Measurements from ENCODE around the gene ATP10A.
"Not testable (repeated sequence)": the region's sequence is repeated elsewhere in the genome, so short reads cannot be mapped to it uniquely, and the experiment has no call there.

Gene ATP10A

DNA sequence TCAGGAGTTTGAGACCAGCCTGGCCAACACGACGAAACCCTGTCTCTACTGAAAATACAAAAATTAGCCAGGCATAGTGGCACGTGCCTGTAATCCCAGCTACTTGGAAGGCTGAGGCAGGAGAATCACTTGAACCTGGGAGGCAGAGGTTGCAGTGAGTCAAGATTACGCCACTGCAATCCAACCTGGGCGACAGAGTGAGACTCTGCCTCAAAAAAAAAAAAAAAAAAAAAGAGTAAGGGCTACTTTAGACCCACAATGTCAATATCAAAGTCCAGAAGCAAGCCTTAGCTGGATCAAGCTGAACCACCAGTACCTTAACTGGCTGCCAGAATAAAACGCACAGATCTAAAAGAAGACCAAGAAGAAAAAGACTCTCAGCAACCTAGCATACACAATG is 17.8 kb upstream of the ATP10A start:
- not testable (repeated sequence) for DNase-seq

DNA sequence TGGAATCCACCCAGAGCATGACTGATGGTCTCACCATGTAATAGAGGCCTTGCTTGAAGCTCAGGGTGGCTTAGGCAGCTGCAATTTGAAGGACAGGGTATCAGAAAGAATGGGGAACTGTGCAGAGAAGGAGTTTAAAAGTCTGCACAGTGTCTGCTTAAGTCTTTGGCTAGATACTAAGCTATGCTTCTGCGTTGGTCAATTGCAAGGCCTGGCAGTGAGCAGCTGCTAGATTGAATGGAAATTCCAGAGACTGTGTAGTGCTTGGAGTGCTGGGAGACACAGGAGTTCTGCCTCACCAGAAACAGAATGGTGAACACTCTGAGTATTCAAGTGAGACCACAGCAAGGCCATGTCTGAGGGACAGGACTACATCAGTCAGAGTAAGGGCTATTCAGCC is 17.3 kb upstream of the ATP10A start:
- DNase-seq: no peak

DNA sequence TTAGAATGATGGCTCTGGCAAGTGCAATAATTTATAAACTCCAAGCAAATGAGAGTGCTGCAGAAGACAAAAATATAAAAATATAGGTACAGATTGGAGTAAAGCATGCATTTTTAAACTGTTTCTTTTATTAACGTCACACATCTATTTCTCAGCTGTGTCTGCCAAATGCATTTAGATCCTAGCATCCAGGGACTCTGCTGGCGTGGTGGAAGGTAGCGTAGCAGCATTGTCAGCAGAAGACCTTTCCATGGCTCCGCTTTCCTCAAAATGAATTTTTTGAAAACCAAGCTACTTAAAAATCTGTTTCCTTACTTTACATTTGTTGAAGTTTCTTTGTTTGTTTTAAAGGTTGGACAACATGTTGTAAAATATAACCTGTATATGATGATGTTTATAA is 16.3 kb upstream of the ATP10A start:
- no peak for DNase-seq

DNA sequence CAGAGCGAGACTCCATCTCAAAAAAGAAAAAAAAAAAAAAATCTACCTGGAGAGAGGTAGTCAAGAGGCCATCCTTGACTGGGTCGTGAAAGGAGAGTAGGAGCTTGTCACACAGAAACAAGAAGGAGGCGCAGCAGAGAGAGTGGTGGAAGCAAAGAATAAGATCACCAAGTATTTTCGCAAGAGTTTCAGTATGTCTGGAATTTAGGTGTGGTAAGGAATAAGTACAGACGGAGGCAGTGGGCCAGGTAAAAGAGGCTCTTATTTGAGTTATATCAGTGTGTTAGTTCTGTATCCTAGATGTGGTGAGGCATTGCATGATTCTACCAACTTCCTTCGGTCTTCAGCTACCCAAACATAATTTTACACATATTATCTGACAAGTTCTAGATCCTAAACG is 14.6 kb upstream of the ATP10A start:
- DNase-seq: no peak

DNA sequence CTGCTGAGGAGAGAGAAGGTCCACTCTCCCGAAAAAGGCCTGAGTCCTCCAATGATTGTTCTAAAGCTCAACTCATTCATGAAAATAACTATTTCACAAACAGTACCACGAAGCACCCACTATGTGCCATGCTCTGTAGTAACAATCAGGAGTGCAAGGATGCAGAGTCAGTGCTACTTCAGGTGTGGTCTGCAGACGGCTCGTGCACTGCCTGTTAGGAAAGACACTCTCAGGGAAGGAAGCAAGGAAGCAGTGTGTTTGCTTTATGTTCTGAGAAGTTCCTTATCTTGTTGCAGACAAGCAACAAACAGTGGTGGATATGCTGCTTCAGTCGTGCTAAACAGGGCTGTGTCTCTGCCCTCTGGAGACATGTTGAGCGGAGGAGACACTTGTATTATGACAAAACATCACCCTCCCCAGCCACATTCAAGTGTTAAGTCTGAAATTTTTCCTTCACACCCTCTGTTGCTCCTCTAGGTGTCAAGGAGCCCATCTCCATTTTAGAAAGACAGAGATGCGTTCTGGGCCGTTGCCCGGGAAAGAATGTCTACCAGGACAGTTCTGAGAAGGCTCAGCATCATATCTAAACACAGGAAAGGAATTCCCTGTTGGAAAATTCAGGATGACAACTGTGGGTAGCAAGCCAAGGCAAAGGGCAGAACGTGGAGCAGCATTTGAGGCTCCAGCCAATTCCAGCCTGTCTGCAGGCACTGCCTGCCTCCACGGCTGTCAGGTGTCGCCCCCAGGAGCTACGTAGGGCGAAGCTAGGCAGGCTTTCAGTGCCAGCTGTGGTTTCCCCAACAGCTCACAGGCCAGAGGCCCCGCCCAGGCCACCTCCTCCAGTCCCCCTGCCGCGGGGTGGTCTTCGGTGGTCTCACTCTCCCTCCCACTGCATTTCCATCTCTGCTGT is 13.4 kb upstream of the ATP10A start:
- DNase-seq: no peak

DNA sequence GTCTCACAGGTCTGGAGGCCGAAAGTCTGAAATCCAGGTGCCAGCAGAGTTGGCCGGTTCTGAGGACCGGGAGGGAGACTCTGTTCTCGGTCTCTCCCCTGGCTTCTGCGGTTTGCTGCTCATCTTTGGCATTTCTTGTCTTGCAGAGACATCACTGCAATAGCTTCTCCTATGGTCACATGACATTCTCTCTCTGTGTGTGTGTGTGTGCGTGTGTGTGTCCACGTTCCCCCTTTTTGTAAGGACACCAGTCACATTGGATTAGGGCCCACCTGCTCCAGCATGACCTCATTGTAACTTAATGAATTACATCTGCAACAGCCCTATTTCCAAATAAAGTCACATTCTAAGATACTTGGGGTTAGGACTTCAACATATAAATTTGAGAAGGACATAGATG is 12.4 kb upstream of the ATP10A start:
- DNase-seq: no peak

DNA sequence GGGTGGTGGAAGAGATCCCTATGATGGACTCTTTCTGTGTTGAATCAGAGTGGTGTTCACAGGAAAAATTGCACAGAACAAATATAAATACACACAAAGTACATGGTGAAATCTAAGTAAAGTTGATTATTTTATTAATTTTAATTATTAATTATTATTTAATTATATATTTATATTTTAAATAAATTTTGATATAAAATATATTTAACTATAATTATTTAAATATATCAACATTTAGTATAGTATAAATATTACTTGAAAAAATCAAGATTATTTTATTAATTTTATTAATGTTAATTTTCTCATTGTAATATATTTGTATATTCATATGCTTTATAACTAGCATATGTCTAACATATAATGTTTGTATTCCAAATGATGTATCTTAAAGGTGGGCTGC is 11.3 kb upstream of the ATP10A start:
- no peak for DNase-seq

DNA sequence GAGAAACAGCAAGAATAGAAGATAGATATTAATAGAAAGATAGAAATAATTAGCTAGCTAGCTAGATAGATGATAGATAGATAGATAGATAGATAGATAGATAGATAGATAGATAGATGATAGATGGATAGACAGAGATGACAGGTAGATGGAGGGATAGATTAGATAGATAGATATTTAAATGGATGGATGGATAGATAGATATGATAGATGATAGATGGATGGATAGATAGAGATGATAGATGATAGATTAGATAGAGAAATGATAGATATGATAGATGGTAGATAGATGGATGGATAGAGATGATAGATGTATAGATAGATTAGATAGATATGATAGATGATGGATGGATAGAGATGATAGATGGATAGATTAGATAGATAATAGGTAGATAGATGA is 8.3 kb upstream of the ATP10A start:
- no peak for DNase-seq

DNA sequence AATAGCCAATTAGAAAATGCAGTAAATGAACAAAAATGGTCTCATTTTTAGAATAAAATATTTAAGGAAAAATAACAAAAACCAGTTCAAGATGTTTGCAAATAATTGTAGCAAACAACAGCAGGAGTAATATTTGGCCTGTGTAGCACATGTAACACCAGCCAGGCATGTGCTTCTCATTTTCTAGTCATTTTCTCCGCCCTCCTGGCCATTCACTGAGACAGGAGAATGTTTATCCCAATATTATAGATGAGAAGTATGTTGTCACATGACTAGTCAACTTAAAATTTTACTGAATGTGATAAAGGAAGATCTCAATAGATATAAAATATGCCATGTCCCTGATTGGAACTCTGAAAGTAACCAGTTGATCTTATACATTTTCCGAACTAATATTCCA is 7.8 kb upstream of the ATP10A start:
- no peak for DNase-seq

DNA sequence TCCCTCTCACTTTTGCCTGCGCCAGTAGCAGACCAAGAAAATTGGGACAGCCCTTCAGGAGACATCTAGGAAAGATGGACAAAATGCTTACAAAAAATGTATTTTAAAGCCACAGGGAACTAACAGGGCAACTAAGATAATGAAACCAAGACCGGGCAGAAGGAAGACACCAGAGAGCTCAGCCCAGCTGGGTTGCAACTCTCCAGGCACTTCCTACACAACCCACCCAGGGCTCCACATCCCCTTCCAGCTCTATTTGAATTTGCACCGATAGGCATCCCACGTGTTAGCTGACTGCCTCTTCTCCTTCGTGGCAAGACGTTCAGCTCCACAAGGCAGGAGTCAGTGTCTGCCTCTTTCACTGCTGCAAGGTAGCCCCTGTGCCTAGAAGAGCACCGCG is 6.6 kb upstream of the ATP10A start:
- no peak for DNase-seq

DNA sequence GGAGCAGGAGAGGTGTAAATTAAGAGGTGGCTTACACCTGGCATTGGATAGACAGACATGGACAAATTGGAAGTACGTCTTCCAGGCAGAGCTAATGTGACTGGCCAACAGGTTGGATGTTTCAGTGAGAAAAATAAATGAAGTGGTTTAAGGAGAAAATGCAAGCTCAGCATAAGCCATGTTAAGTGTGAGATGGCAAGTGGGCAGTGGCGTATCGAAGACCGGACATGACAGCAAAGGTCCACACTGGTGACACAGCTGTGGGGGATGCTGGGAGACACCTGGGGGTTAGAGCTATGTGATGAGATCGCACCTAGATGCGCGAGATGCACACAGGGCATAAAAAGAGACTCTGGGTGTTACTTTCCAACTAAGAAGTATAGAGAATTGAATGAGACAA is 3.7 kb upstream of the ATP10A start:
- DNase-seq: no peak

DNA sequence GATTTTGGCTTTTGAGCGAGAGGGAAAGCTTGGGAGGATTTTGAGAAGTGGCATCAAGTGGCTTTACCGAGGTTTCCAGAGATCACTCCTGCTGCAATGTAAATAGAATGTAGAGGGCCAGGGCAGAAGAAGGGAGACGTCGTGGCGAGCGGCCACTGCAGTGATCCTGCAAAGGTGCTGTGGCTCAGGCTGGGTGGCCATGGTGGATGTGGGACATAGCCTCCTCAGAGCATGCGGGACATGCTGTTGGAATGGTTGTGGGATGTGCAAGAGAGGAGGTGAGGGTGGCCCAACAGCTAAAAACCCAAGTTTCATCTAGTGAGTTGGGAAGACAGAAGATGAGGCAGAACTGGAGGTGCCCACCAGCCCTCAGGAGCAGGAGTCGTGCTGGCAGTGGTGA is 3.1 kb upstream of the ATP10A start:
- no peak for DNase-seq

DNA sequence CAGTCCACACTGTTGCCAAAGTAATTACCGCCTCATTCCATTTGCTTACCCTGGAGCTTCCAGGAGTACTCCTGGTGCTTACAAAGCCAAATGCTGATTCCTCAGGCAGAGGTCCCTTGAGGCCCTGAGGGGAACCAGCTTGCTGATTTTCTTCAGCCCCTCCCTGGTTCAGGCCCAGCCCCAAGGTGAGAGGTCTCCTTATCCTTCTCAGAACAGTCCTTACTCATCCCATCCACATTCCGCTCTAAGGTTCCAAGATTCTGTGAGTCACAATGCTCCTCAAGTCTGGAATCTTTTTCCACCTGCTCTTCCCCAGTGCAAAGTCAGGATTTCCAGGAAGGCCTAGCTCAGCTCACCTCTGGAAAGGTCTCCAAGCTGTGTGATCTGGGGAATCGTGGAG is 1.8 kb upstream of the ATP10A start:
- DNase-seq: no peak

DNA sequence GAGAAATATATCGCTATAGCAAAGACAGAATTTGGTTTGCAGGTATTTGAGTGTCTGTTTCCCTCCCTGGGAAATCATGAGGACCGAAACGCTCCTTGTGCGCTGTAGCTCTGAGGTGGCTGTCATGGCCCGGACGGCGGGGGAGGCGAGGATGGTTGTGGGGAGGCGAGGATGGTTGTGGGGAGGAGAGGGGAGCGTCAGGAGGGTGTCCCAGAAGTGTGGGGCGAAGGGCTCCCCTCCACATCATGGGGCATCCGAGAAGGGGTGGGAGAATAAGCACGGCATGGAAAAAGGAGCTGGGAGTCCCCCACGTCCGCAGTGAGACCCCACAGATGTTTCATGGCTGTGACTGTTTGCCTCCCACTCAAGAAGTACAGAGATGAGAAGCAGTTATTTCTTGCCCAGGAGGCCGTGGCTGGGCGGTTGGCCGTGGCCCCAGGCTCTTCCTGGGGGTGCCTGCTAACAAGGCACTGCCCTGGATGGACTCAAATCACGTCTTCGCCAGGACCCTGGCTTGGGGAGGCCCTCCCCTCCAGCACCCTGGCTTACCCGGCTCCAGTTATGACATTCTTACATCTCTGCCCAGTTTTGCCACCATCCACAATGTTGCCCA is 947 bp upstream of the ATP10A start:
- DNase-seq: no peak

DNA sequence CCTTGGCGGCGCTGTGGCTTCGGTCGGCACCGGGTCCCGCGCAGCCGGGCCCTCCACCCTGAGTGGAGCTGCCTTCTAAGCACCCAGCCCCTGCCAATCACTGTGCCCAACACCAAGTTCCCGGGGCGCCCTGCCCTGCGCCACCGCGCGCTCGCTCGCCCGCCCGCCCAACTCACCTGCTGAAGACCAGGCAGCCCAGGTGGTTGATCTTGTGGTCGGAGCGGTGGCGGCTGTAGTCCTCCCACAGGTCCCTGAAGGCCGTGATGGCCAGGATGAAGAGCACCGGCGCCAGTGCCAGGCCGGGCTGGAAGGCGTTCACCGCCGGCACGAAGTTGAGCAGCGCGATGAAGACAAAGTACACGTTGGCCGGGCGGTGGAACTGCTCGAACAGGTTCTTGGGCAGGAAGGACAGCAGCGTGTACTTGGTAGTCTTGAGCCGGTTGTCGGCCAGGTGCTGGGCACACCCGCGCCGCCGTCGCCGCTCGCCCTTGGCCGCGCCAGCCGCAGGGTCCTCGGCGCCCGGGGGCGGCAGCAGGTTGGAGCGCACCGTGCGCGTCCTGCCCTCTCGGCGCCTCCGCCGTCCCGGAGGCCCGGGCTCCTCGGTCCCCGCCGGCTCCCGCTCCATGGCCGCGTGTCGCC is 536 bp downstream of the ATP10A start:
- no peak for DNase-seq

DNA sequence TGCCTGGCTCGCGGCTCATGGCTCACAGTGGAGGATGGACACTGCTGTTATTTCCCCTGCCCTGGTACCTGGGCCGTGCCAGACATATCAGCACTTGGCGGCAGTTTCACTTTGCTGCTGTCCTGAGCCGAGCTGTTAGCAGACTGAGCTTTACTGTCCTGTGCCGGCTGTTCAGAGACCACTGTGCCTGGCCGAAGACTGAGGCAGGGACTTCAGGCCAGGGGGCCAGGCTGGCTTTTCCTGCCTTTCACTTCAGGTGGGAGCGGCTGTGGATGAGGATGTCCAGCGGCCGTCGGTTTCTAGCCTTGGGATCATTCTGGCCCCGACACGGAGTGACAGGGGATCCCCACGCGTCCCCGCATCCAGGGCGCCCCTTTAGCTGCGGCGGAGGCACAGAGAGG is 1.1 kb downstream of the ATP10A start:
- no peak for DNase-seq

DNA sequence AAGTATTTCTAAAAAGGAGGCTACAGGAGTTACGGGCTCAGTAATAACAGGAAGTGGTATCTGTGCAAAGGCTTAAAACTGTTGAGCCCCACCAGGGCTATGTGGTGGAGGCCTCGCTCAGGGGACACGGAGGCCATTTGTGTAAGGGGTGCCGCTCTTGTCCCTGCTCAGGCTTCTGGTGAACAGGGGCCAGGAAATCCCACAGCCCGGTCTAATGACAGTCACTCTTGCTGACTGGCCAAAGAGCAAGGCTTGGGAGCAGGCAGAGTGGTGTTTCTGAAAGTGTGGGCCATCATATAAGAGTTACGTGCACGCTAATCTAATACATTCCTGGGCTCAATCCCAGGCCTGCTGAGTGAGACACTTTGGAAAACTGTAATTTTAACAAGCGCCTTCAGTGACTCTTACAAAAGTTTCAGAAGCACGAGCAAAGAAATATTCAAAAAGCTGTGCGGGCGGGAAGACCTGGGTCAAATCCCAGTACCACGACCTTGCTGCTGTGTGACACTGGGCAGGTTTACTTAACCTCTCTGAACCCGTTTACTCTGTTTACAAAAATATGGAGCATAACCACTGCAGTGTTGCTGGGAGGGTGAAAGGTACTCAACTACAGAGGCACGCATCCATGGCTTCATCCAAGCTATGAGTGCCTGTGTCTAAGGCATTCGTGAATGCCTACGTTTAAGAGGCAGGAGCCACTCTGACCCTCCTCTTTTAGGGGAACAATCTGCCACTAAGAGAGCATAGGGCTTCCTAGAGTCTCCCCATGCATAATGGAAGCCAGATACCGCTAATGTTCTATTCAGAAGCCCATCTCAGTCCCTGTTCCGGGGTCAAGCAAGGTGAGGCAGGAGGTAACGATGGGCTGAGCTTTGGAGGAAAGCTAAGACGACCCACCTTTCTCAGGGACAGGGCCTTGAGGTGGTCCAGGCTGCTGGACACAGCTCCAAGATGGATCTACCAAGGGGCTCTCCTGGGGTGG is 2.0 kb downstream of the ATP10A start:
- no peak for DNase-seq

DNA sequence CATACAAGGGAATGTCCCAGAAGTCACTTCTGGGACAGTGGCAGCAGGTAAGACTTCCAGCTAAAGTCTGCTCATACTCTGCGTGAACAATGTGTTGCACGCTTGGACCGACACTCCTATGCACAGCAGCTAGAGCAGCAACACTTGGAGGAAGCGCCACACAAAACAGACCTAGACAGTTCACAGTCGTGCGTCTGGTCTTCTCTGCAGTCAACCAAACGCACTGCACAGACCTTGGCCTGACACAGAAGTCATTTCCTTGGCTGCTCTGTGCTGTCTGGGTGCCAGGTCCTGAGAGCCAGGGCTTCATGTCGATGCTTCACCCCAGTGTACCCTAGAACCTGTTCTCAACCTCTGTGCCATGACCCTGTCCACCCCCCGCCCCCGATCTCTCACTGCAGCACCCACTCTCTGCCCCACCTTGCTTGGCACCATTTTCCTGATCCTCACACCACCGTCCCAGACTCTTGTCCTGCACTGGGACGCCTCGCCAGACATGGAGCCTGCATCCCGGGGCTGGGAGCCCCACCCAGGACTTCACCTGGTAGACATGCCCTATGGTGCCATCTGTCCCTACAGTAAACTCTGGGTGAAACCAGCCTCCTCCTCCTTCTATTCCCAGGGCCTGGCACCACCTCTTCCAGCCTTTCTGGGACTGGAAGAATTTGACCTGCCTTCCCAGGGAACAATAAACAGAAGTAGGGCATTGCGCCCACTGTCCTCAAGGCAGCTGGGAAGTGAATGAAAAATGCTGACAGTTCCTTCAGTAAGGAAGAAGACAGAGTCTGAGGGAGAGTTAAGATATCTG is 3.1 kb downstream of the ATP10A start:
- no peak for DNase-seq

DNA sequence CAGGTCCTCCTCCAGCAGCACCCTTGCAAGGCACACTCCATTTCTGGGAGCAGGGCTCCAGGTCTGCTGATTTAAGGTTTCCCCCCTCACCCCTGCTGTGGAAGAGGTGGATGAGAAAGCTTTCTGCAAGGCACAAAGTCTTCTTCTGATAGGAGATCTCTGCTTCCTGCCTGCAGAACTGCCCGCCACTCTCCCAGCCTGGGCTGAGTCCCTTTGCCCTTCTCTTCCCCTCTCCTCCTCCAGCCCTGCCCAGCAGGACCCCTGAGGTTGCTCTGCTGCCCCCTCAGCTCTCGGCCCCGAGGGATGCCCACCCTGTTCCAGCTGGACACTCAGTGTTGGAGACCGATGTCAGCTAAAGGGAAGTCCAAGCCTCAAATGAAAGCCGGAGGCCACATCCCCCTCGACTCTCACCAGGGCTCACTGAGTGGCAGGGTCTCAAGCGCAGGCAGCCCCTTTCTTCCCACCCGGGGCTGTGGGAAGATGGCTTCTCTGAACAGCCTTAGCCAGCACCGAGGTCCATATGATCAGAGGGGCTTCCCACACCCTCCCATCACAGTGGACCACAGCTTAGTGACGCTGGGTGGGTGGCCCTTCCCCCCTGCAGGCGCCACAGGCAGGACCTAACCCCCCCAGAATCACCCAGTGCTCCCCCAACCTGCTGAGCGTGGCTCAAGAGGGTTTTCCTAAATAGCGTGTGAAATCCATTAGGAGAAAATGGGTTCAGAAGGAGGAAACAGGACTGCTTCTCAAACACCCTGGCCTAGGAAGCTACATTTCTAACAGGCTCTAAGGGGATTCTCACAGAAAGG is 4.0 kb downstream of the ATP10A start:
- no peak for DNase-seq

DNA sequence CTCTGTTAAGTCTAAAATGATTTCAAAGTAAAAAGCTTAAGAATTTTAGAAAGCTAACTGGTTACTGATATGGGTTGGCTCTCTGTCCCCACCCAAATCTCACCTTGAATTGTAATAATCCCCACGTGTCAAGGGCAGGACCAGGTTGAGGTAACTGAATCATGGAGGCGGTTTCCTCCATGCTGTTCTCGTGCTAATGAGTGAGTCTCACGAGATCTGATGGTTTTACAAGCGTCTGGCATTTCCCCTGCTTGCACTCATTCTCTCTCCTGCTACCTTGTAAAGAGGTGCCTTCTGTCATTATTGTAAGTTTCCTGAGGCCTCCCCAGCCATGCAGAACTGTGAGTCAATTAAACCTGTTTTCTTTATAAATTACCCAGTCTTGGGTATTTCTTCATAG is 7.1 kb downstream of the ATP10A start:
- DNase-seq: not testable (repeated sequence)

Measured in NCI-H2227 treated with DMSO at 0.1 percent for 48 hours (cell line).